Vagina (tissue), 2 donors: ENCODE measurements around the gene MACROD2. TPM values are rescaled to one million over a fixed set of nuclear protein-coding genes. Genes with fewer than 3 reads are reported as not detected.

Experiments
- DNase-seq, 2 donors: peaks; one replicate each; pipeline ENCODE4 v3.0.0-alpha.2; 2017; ENCODE audit errors: extremely low spot score in 2 of 2
- H3K27ac ChIP-seq: fragments of 200-600 bp; sonication (generic); one replicate; pipeline ENCODE4 v1.5.1; 2019
- H3K27me3 ChIP-seq: fragments of 200-600 bp; sonication (generic); one replicate; pipeline ENCODE4 v1.5.1; 2019
- H3K36me3 ChIP-seq, 2 donors: fragments of 200-600 bp; sonication (generic); one replicate each; pipeline ENCODE4 v1.5.1; 2017 to 2019
- H3K4me1 ChIP-seq: fragments of 200-600 bp; sonication (generic); one replicate; pipeline ENCODE4 v1.5.1; 2019
- H3K4me3 ChIP-seq, 2 donors: fragments of 200-600 bp; sonication (generic); 1 replicate in 1 of 2; 2 replicates in 1 of 2; pipeline ENCODE4 v1.5.1; 2016 to 2019
- H3K9me3 ChIP-seq: fragments of 200-600 bp; sonication (generic); one replicate; pipeline ENCODE4 v1.5.1; 2019
- CTCF ChIP-seq, 3 experiments: fragments of 450-650 bp in 2 of 3; fragments of 200-600 bp in 1 of 3; sonication (generic) in 1 of 3; IDR thresholded peaks; one replicate each; pipeline ENCODE4 v1.5.1; 2017 to 2019; ENCODE audit warnings: antibody characterized with exemption in 3 of 3, mild to moderate bottlenecking in 2 of 3, moderate library complexity in 2 of 3
- POLR2A ChIP-seq, 2 donors: fragments of 450-650 bp; IDR thresholded peaks; one replicate each; pipeline ENCODE4 v1.6.1; 2017; ENCODE audit warnings: antibody characterized with exemption in 2 of 2, mild to moderate bottlenecking in 2 of 2, moderate library complexity in 2 of 2
- POLR2AphosphoS5 ChIP-seq, 2 donors: sonication (generic); formaldehyde crosslinking; IDR thresholded peaks; one replicate each; pipeline ENCODE4 v1.9.0; 2017; ENCODE audit warnings: antibody characterized with exemption in 2 of 2, mild to moderate bottlenecking in 2 of 2, low read depth in 1 of 2; ENCODE audit not compliant: insufficient read depth in 1 of 2
- intact Hi-C: fragments of 100-400 bp; cut with DNase I; formaldehyde crosslinking; loops from one replicate; pipeline ENCODE4 v1.15.1; 2023
- total RNA-seq: library from RNA; depleted of rRNA; stranded (reverse); fragments of >200 nt; gene quantifications from one replicate; pipeline ENCODE4 v1.2.3, GENCODE V29; 2016

MACROD2 gene
- total RNA-seq, 1 donor from 2014 or later, result 12.5 TPM

GRCh38 chr20:16054985-16055384, 2059.7 kb downstream of the MACROD2 start:
- Histone ChIP-seq H3K4me1 (no peaks in the 10 kb centered on the region), H3K27me3 (no peaks in the 10 kb centered on the region), H3K36me3 (no peaks in the 10 kb centered on the region), H3K4me3 (no peak overlapping the region), H3K9me3 (no peaks in the 10 kb centered on the region), H3K27ac (no peak overlapping the region)
- DNase-seq, result no peak
- intact Hi-C loops, result no loop called here
- TF ChIP-seq POLR2AphosphoS5 (IDR thresholded peaks at IDR 0.05; ENCODE audit: insufficient read depth in 1 of 2, low read depth in 1 of 2) (no peak), CTCF (IDR thresholded peaks at IDR 0.05) (no peak), POLR2A (IDR thresholded peaks at IDR 0.05) (no peak)

- Histone ChIP-seq H3K4me1 (no peaks in the 10 kb centered on the region), H3K27ac (no peak overlapping the region), H3K27me3 (no peaks in the 10 kb centered on the region), H3K4me3 (no peak overlapping the region), H3K36me3 (no peaks in the 10 kb centered on the region), H3K9me3 (no peaks in the 10 kb centered on the region)
- TF ChIP-seq POLR2A (IDR thresholded peaks at IDR 0.05) (no peak), POLR2AphosphoS5 (IDR thresholded peaks at IDR 0.05; ENCODE audit: insufficient read depth in 1 of 2, low read depth in 1 of 2) (no peak), CTCF (IDR thresholded peaks at IDR 0.05) (no peak)
- no peak for DNase-seq
- intact Hi-C loops, result no loop called here
Observed at GRCh38 chr20:16057651-16058050, 2062.3 kb downstream of the MACROD2 start.

GRCh38 chr20:16058268-16058667, 2063.0 kb downstream of the MACROD2 start:
- Histone ChIP-seq H3K27me3 (no peaks in the 10 kb centered on the region), H3K4me1 (no peaks in the 10 kb centered on the region), H3K9me3 (no peaks in the 10 kb centered on the region), H3K27ac (no peak overlapping the region), H3K4me3 (no peak overlapping the region), H3K36me3 (no peaks in the 10 kb centered on the region)
- intact Hi-C loops, result no loop called here
- no peak for TF ChIP-seq POLR2A (IDR thresholded peaks at IDR 0.05)
- no peak for TF ChIP-seq POLR2AphosphoS5 (IDR thresholded peaks at IDR 0.05; ENCODE audit: insufficient read depth in 1 of 2, low read depth in 1 of 2)
- TF ChIP-seq CTCF (IDR thresholded peaks at IDR 0.05), result no peak
- no peak for DNase-seq

GRCh38 chr20:16059841-16060240, 2064.5 kb downstream of the MACROD2 start:
- intact Hi-C loops, result no loop called here
- TF ChIP-seq POLR2AphosphoS5 (IDR thresholded peaks at IDR 0.05; ENCODE audit: insufficient read depth in 1 of 2, low read depth in 1 of 2) (no peak), CTCF (IDR thresholded peaks at IDR 0.05) (no peak), POLR2A (IDR thresholded peaks at IDR 0.05) (no peak)

GRCh38 chr20:16061351-16061750, 2066.0 kb downstream of the MACROD2 start:
- TF ChIP-seq POLR2A (IDR thresholded peaks at IDR 0.05) (no peak), CTCF (IDR thresholded peaks at IDR 0.05) (no peak), POLR2AphosphoS5 (IDR thresholded peaks at IDR 0.05; ENCODE audit: insufficient read depth in 1 of 2, low read depth in 1 of 2) (no peak)
- Histone ChIP-seq H3K27me3 (no peaks in the 10 kb centered on the region), H3K36me3 (no peaks in the 10 kb centered on the region), H3K27ac (no peak overlapping the region), H3K4me3 (no peak overlapping the region), H3K4me1 (no peaks in the 10 kb centered on the region), H3K9me3 (no peaks in the 10 kb centered on the region)
- DNase-seq, result no peak
- intact Hi-C loops, result no loop called here

More at GRCh38 chr20:16059841-16060240, 2064.5 kb downstream of the MACROD2 start:
- H3K4me3 ChIP-seq, result no peak overlapping the region
- no peaks in the 10 kb centered on the region for H3K9me3 ChIP-seq
- no peak overlapping the region for H3K27ac ChIP-seq
- H3K27me3 ChIP-seq, result no peaks in the 10 kb centered on the region
- DNase-seq, result no peak
- no peaks in the 10 kb centered on the region for H3K4me1 ChIP-seq
- no peaks in the 10 kb centered on the region for H3K36me3 ChIP-seq
